Vagina (tissue), 2 donors: ENCODE measurements around the gene NBPF1. TPM values are rescaled to one million over a fixed set of nuclear protein-coding genes. Genes with fewer than 3 reads are reported as not detected.
"Not testable (repeated sequence)": the region's sequence is repeated elsewhere in the genome, so short reads cannot be mapped to it uniquely, and the experiment has no call there.

Experiments used
- DNase-seq, 2 donors: peaks; one replicate each; pipeline ENCODE4 v3.0.0-alpha.2; 2017; ENCODE audit errors: extremely low spot score in 2 of 2
- H3K27ac ChIP-seq: fragments of 200-600 bp; sonication (generic); one replicate; pipeline ENCODE4 v1.5.1; 2019
- H3K27me3 ChIP-seq: fragments of 200-600 bp; sonication (generic); one replicate; pipeline ENCODE4 v1.5.1; 2019
- H3K36me3 ChIP-seq, 2 donors: fragments of 200-600 bp; sonication (generic); one replicate each; pipeline ENCODE4 v1.5.1; 2017 to 2019
- H3K4me1 ChIP-seq: fragments of 200-600 bp; sonication (generic); one replicate; pipeline ENCODE4 v1.5.1; 2019
- H3K4me3 ChIP-seq, 2 donors: fragments of 200-600 bp; sonication (generic); 1 replicate in 1 of 2; 2 replicates in 1 of 2; pipeline ENCODE4 v1.5.1; 2016 to 2019
- H3K9me3 ChIP-seq: fragments of 200-600 bp; sonication (generic); one replicate; pipeline ENCODE4 v1.5.1; 2019
- POLR2A ChIP-seq, 2 donors: fragments of 450-650 bp; IDR thresholded peaks; one replicate each; pipeline ENCODE4 v1.6.1; 2017; ENCODE audit warnings: antibody characterized with exemption in 2 of 2, mild to moderate bottlenecking in 2 of 2, moderate library complexity in 2 of 2
- POLR2AphosphoS5 ChIP-seq, 2 donors: sonication (generic); formaldehyde crosslinking; IDR thresholded peaks; one replicate each; pipeline ENCODE4 v1.9.0; 2017; ENCODE audit warnings: antibody characterized with exemption in 2 of 2, mild to moderate bottlenecking in 2 of 2, low read depth in 1 of 2; ENCODE audit not compliant: insufficient read depth in 1 of 2
- intact Hi-C: fragments of 100-400 bp; cut with DNase I; formaldehyde crosslinking; loops from one replicate; pipeline ENCODE4 v1.15.1; 2023
- total RNA-seq: library from RNA; depleted of rRNA; stranded (reverse); fragments of >200 nt; gene quantifications from one replicate; pipeline ENCODE4 v1.2.3, GENCODE V29; 2016
- TF ChIP-seq, protein P1 (sequence below), 3 experiments: fragments of 450-650 bp in 2 of 3; fragments of 200-600 bp in 1 of 3; sonication (generic) in 1 of 3; IDR thresholded peaks; one replicate each; pipeline ENCODE4 v1.5.1; 2017 to 2019; ENCODE audit warnings: antibody characterized with exemption in 3 of 3, mild to moderate bottlenecking in 2 of 3, moderate library complexity in 2 of 3

The NBPF1 gene
- total RNA-seq, 1 donor from 2014 or later = 45.9 TPM

DNA sequence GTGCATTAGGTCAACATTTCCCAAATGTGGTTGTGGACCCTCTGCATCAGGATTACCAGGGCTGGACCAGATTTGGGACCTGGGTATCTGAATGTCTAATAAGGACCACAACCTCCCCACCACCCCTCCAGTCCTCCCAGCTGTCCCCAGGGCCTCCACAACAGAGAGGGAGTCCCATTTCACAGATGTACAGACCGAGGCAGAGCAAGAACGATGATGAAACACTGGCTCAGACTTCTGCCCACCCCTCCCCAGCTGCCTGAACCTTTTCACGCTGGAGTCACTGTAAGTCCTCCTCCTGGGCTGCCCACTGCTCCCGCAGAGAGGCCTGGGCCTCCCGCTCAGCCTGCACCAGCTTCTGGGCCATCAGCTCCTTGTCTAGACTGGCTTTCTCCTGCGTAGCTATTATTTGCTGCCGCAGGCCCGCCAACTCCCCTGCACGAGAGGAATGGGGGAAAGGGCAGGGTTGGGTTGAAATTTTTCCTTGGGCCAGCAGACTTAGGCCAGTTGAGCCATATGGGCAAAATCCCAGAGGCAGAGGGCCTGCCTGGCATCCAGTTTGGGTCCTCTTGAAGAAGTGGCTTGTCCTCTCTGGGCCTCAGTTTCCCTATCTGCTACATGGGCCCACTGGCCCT, 8.4 kb upstream of the NBPF1 start:
- Histone ChIP-seq H3K4me1 (peaks cover 14% of the 10 kb centered on the region), H3K36me3 (peaks cover 0 to 35% of the 10 kb centered on the region in 2 donors)
- H3K4me3 ChIP-seq, H3K9me3 ChIP-seq, H3K27ac ChIP-seq, H3K27me3 ChIP-seq: not testable (repeated sequence)
- intact Hi-C loops = loop anchor here (5.0 kb wide), 1 partner anchor 326 kb away; no protein-coding TSS in a partner anchor
- peak; percentile 95 to 100 for DNase-seq

DNA sequence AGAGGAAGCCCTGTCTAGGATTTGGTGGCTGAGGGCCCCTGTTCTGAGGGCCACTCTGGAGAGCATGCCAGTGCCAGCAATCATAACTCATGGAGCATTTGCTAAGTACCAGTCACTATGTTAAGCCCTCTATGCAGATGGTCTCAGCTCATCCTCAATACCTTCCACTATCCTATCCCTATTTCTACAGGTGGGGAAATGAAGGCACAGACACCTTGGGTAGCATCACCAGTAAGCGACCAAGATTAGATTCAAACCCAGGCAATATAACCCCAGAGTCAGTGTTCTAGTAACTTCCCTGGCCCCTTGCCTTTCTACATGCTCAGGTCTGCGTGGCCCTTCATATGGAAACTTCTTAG, 7.9 kb upstream of the NBPF1 start:
- intact Hi-C loops = loop anchor here (5.0 kb wide), 1 partner anchor 326 kb away; no protein-coding TSS in a partner anchor

DNA sequence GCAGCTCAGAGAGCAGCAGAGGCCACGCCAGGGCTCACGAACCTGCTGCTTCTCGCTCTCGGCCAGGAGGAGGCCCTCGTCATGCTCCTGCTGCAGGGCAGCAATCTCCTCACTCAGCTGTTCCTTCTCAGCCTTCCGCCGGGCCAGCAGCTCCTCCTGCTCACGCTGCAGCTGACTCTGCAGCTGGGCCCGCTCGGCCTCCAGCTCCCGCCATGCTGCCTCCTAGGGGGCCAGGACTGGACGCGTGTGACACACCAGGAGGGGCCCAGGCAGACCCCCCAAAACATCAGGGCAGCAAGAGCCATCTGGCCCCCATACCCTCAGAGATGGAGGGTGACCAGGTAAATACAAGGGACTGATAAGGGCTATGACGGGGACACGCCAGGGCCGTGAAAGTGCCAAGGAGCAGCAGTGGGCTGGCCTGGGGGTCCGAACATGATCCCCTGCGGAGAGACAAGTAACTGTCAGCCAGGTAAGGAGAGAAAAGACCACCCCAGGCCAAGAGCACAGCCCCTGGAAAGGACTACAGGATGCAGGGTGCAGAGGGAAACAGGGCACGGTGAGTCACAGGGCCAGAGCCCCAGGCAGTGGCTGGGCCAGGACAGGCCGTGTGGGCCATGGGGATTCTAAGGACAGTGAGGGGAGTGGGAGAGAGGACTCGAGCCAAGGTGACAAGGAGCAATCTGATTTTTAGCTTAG, 6.6 kb upstream of the NBPF1 start:
- not testable (repeated sequence) for H3K4me3 ChIP-seq, H3K27ac ChIP-seq, H3K9me3 ChIP-seq, H3K27me3 ChIP-seq
- DNase-seq = peak; percentile 91 to 98
- peaks cover 0 to 21% of the 10 kb centered on the region in 2 donors for H3K36me3 ChIP-seq
- intact Hi-C loops = loop anchor here (5.0 kb wide), 1 partner anchor 327 kb away; no protein-coding TSS in a partner anchor
- H3K4me1 ChIP-seq = peaks cover 14% of the 10 kb centered on the region

More for the DNA sequence above, 7.9 kb upstream of the NBPF1 start:
- Histone ChIP-seq H3K9me3 (no peaks in the 10 kb centered on the region), H3K4me3 (no peak overlapping the region), H3K4me1 (peaks cover 14% of the 10 kb centered on the region), H3K36me3 (peaks cover 0 to 31% of the 10 kb centered on the region in 2 donors), H3K27ac (no peak overlapping the region), H3K27me3 (no peaks in the 10 kb centered on the region)
- TF ChIP-seq, protein P1, sequence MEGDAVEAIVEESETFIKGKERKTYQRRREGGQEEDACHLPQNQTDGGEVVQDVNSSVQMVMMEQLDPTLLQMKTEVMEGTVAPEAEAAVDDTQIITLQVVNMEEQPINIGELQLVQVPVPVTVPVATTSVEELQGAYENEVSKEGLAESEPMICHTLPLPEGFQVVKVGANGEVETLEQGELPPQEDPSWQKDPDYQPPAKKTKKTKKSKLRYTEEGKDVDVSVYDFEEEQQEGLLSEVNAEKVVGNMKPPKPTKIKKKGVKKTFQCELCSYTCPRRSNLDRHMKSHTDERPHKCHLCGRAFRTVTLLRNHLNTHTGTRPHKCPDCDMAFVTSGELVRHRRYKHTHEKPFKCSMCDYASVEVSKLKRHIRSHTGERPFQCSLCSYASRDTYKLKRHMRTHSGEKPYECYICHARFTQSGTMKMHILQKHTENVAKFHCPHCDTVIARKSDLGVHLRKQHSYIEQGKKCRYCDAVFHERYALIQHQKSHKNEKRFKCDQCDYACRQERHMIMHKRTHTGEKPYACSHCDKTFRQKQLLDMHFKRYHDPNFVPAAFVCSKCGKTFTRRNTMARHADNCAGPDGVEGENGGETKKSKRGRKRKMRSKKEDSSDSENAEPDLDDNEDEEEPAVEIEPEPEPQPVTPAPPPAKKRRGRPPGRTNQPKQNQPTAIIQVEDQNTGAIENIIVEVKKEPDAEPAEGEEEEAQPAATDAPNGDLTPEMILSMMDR (IDR thresholded peaks at IDR 0.05) = no peak
- TF ChIP-seq POLR2A (IDR thresholded peaks at IDR 0.05) = no peak
- no peak for DNase-seq

DNA sequence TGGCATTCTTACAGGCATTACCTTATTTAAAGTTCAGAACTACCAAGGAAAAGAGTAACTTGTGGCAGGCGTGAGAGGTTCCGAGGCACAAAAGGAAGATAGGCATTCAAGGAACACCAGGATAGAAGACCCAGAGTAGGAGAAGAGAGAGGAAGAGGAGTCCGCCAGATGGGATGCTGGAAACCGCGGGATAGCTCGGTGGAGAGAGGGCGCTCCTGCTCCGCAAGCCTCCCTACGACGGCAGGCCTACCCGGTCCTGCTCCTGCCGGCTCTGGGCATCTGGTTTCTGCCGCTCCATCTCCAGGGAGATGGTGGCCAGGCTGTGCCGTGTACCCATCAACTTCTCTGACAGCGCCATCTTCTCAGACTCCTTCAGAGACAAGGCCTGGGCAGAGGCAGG, 5.4 kb upstream of the NBPF1 start:
- Histone ChIP-seq H3K36me3 (peaks cover 0 to 12% of the 10 kb centered on the region in 2 donors), H3K4me1 (peaks cover 17% of the 10 kb centered on the region), H3K27ac (no peak overlapping the region), H3K4me3 (no peak overlapping the region), H3K27me3 (no peaks in the 10 kb centered on the region), H3K9me3 (no peaks in the 10 kb centered on the region)
- DNase-seq = peak; percentile 92 to 99
- TF ChIP-seq POLR2AphosphoS5 (IDR thresholded peaks at IDR 0.05; ENCODE audit: insufficient read depth in 1 of 2, low read depth in 1 of 2) = no peak
- TF ChIP-seq POLR2A (IDR thresholded peaks at IDR 0.05) = no peak
- TF ChIP-seq, protein P1 (IDR thresholded peaks at IDR 0.05) = no peak
- intact Hi-C loops = no loop called here

DNA sequence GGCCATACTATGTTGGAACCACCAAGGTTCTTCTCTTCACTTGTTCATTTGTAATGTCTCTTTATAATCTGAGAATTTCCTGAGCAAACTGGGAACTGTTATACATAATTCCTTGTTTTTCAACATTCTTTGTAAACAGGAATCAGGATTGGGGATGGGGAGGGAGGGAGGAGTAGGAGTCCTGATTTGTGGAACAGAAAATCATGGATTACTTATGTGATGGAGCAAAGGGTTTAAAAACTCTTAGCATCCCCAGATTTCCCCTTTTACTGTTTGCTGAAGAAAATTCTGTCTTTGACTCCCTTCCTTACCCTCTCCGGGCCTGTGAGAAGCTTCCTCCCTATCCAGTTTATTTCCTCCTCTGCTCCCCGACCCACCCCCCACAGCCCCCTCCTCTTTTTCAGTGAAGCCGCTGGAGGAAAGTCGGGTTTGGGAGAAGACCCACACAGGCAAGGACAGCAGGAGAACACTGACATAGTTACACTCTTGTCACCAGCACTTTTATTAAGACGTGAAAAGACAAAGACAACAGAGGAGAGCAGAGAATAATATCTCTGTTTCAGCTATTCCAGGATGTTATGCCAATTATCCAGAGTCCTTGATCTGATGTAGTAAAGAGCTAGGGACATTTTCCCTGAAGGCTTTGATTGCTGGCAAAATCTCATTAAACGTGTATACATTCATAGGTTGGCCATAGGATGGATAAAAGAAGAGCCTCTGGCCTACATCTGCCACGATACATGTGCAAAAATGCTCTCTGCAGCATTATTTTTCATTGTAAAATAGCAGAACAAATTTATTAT, 4.6 kb upstream of the NBPF1 start:
- H3K27me3 ChIP-seq = no peaks in the 10 kb centered on the region
- DNase-seq = peak in 1 of 2 donors; percentile 97
- H3K27ac ChIP-seq = no peak overlapping the region
- intact Hi-C loops = no loop called here
- H3K36me3 ChIP-seq = peaks cover 0 to 11% of the 10 kb centered on the region in 2 donors
- TF ChIP-seq POLR2AphosphoS5 (IDR thresholded peaks at IDR 0.05; ENCODE audit: insufficient read depth in 1 of 2, low read depth in 1 of 2) = no peak
- no peak for TF ChIP-seq POLR2A (IDR thresholded peaks at IDR 0.05)
- TF ChIP-seq, protein P1 (IDR thresholded peaks at IDR 0.05) = no peak
- no peak overlapping the region for H3K4me3 ChIP-seq
- no peaks in the 10 kb centered on the region for H3K9me3 ChIP-seq
- peaks cover 18% of the 10 kb centered on the region for H3K4me1 ChIP-seq
